HG02610 (cell line): ENCODE data around the gene ENO1.
A peak's percentile ranks its signal among the peaks of the same experiment; 100 is the strongest.
"Not testable (repeated sequence)": the region's sequence is repeated elsewhere in the genome, so short reads cannot be mapped to it uniquely, and the experiment has no call there.

ENCODE experiments used
- ATAC-seq: cut with Tn5 transposase; IDR thresholded peaks from one replicate; pipeline ENCODE4 v1.9.1; 2021; ENCODE audit warnings: mild to moderate bottlenecking, moderate library complexity; ENCODE audit not compliant: unreplicated experiment

ENO1 gene

GRCh38 chr1:8878448-8878697 is at the start of gene ENO1:
Gene ENO1 (minus strand): TSS chr1:8878686. CDS start chr1:8874908, 3,778 bp downstream.
- ATAC-seq, result peak; percentile 3

GRCh38 chr1:8926707-8927694 is 48.5 kb upstream of the ENO1 start:
- no peak for ATAC-seq

- no peak for ATAC-seq
Measured at GRCh38 chr1:8925960-8926359, 47.5 kb upstream of the ENO1 start.

GRCh38 chr1:8925406-8925805 is 46.9 kb upstream of the ENO1 start:
- ATAC-seq, result no peak

- no peak for ATAC-seq
Measured at GRCh38 chr1:8922962-8923361, 44.5 kb upstream of the ENO1 start.

- not testable (repeated sequence) for ATAC-seq
Measured at GRCh38 chr1:8917536-8917935, 39.0 kb upstream of the ENO1 start.

- no peak for ATAC-seq
Measured at GRCh38 chr1:8915446-8915845, 37.0 kb upstream of the ENO1 start.

- no peak for ATAC-seq
Measured at GRCh38 chr1:8914466-8914865, 36.0 kb upstream of the ENO1 start.

- ATAC-seq, result no peak
Measured at GRCh38 chr1:8913457-8913856, 35.0 kb upstream of the ENO1 start.

- ATAC-seq, result no peak
Measured at GRCh38 chr1:8911416-8912309, 33.2 kb upstream of the ENO1 start.

- no peak for ATAC-seq
Measured at GRCh38 chr1:8910914-8911313, 32.4 kb upstream of the ENO1 start.

GRCh38 chr1:8910331-8910730 is 31.8 kb upstream of the ENO1 start:
- no peak for ATAC-seq

GRCh38 chr1:8908388-8909151 is 30.1 kb upstream of the ENO1 start:
- no peak for ATAC-seq

- ATAC-seq, result no peak
Measured at GRCh38 chr1:8905582-8906191, 27.2 kb upstream of the ENO1 start.

GRCh38 chr1:8903908-8904650 is 25.6 kb upstream of the ENO1 start:
- ATAC-seq, result no peak

- no peak for ATAC-seq
Measured at GRCh38 chr1:8903410-8903809, 24.9 kb upstream of the ENO1 start.

- no peak for ATAC-seq
Measured at GRCh38 chr1:8902765-8903164, 24.3 kb upstream of the ENO1 start.

GRCh38 chr1:8900684-8901083 is 22.2 kb upstream of the ENO1 start:
- ATAC-seq, result not testable (repeated sequence)

GRCh38 chr1:8899046-8899445 is 20.6 kb upstream of the ENO1 start:
- ATAC-seq, result no peak

GRCh38 chr1:8898418-8898817 is 19.9 kb upstream of the ENO1 start:
- not testable (repeated sequence) for ATAC-seq
